Measurements from ENCODE around the gene FCSK. TPM values are rescaled to one million over a fixed set of nuclear protein-coding genes. Genes with fewer than 3 reads are reported as not detected.

FCSK gene
- total and polyA plus RNA-seq, 2 of the 13 experiments (the other 11 are each of a cell fraction or from before 2014, with no cell fraction given), result 9.1 to 19.2 TPM

DNA sequence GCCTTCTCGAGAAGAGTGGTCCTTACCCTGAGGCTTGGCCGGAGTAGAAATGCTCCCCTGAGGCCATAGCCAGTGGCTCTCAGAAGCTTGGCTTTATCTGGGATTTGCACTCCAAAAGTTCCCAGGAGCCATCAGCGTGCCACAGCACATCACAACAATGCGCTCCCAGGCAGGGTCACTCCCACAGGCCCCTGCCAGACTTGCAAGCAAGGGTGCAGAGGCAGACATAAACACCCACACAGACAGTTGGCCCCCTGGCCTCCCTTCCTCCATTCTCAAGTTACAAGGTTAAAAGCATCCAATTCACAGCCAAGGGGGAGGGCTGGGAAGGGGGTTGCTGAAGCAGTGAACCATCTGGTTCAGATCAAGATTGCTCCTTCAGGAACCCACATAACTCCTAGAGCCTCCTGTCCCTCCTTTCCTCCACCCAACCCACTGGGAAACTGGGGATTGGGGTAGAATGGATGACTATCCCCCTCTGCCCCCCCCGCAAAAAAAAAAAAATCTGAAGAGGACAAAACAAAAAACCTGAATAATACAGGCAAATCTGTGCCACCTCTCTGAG is 17.3 kb upstream of the FCSK start (continued):
- no peak for TF ChIP-seq ZNF253 (CRISPR knock-in tag; IDR thresholded peaks at IDR 0.05; ENCODE audit: borderline replicate concordance)
- no peak for TF ChIP-seq FIP1L1 (IDR thresholded peaks at IDR 0.05; ENCODE audit: borderline replicate concordance, insufficient read depth, low read depth, low read length)
- TF ChIP-seq, protein P1, sequence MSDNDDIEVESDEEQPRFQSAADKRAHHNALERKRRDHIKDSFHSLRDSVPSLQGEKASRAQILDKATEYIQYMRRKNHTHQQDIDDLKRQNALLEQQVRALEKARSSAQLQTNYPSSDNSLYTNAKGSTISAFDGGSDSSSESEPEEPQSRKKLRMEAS (IDR thresholded peaks at IDR 0.05), result no peak
- TF ChIP-seq SIX1 (CRISPR knock-in tag; IDR thresholded peaks at IDR 0.05; ENCODE audit: borderline replicate concordance), result peak; percentile 93; the same call in 1 of the 2 replicates
- TF ChIP-seq MIER2 (CRISPR knock-in tag; IDR thresholded peaks at IDR 0.05), result no peak
- TF ChIP-seq PPARG (CRISPR knock-in tag; conservative IDR thresholded peaks at IDR 0.05), result 0 out of 2 replicates have a peak, but pooled peaks have one; percentile 46
- TF ChIP-seq AGO1 (IDR thresholded peaks at IDR 0.05; ENCODE audit: low read depth, low read length, poor library complexity, severe bottlenecking), result no peak
- no peak for TF ChIP-seq ZNF3 (CRISPR knock-in tag; IDR thresholded peaks at IDR 0.05)
- no peak for TF ChIP-seq ZNF614 (CRISPR knock-in tag; IDR thresholded peaks at IDR 0.05; ENCODE audit: borderline replicate concordance)
- TF ChIP-seq ZNF670 (CRISPR knock-in tag; IDR thresholded peaks at IDR 0.05; ENCODE audit: borderline replicate concordance), result no peak
- peak; percentile 66; the same call in 1 of the 2 replicates for TF ChIP-seq FOXO1 (CRISPR knock-in tag; IDR thresholded peaks at IDR 0.05)
- TF ChIP-seq ZNF788 (CRISPR knock-in tag; IDR thresholded peaks at IDR 0.05; ENCODE audit: borderline replicate concordance), result 0 out of 2 replicates have a peak, but pooled peaks have one; percentile 31
- TF ChIP-seq ZNF224 (CRISPR knock-in tag; IDR thresholded peaks at IDR 0.05), result no peak
- no peak for TF ChIP-seq TMF1 (CRISPR knock-in tag; IDR thresholded peaks at IDR 0.05; ENCODE audit: low read depth)
- peak; percentile 24; the same call in 1 of the 2 replicates for TF ChIP-seq RXRB (CRISPR knock-in tag; IDR thresholded peaks at IDR 0.05; ENCODE audit: borderline replicate concordance)
- TF ChIP-seq ZNF780A (CRISPR knock-in tag; IDR thresholded peaks at IDR 0.05), result no peak
- TF ChIP-seq ZNF710 (CRISPR knock-in tag; IDR thresholded peaks at IDR 0.05; ENCODE audit: borderline replicate concordance), result peak; percentile 6; the same call in 1 of the 2 replicates
- TF ChIP-seq ZNF296 (CRISPR knock-in tag; conservative IDR thresholded peaks at IDR 0.05), result no peak
- no peak for TF ChIP-seq ZNF792 (CRISPR knock-in tag; IDR thresholded peaks at IDR 0.05)
- TF ChIP-seq, protein P2, sequence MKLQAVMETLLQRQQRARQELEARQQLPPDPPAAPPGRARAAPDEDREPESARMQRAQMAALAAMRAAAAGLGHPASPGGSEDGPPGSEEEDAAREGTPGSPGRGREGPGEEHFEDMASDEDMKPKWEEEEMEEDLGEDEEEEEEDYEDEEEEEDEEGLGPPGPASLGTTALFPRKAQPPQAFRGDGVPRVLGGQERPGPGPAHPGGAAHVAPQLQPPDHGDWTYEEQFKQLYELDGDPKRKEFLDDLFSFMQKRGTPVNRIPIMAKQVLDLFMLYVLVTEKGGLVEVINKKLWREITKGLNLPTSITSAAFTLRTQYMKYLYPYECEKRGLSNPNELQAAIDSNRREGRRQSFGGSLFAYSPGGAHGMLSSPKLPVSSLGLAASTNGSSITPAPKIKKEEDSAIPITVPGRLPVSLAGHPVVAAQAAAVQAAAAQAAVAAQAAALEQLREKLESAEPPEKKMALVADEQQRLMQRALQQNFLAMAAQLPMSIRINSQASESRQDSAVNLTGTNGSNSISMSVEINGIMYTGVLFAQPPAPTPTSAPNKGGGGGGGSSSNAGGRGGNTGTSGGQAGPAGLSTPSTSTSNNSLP (IDR thresholded peaks at IDR 0.05; ENCODE audit: low read depth, low read length), result no peak
- TF ChIP-seq ZNF616 (CRISPR knock-in tag; IDR thresholded peaks at IDR 0.05; ENCODE audit: low read depth), result no peak
- TF ChIP-seq PCBP1 (IDR thresholded peaks at IDR 0.05; ENCODE audit: borderline replicate concordance, low read depth, low read length), result no peak
- TF ChIP-seq, protein P3, sequence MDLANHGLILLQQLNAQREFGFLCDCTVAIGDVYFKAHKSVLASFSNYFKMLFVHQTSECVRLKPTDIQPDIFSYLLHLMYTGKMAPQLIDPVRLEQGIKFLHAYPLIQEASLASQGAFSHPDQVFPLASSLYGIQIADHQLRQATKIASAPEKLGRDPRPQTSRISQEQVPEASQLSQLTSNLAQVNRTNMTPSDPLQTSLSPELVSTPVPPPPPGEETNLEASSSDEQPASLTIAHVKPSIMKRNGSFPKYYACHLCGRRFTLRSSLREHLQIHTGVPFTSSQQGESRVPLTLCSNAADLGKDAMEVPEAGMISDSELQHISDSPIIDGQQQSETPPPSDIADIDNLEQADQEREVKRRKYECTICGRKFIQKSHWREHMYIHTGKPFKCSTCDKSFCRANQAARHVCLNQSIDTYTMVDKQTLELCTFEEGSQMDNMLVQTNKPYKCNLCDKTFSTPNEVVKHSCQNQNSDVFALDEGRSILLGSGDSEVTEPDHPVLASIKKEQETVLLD (CRISPR knock-in tag; IDR thresholded peaks at IDR 0.05; ENCODE audit: low read depth), result no peak
- TF ChIP-seq MTF2 (CRISPR knock-in tag; IDR thresholded peaks at IDR 0.05; ENCODE audit: borderline replicate concordance), result no peak
- TF ChIP-seq BCL6 (CRISPR knock-in tag; IDR thresholded peaks at IDR 0.05), result peak; percentile 37; the same call in 1 of the 2 replicates
- TF ChIP-seq ZNF747 (CRISPR knock-in tag; IDR thresholded peaks at IDR 0.05; ENCODE audit: borderline replicate concordance), result peak; percentile 53; the same call in 1 of the 2 replicates
- no peak for TF ChIP-seq ZSCAN22 (CRISPR knock-in tag; IDR thresholded peaks at IDR 0.05)

All from HepG2 (cell line).